ENCODE results near the gene LRRC25. TPM values are rescaled to one million over a fixed set of nuclear protein-coding genes. Genes with fewer than 3 reads are reported as not detected.
A peak's percentile ranks its signal among the peaks of the same experiment; 100 is the strongest.

The LRRC25 gene
- total and polyA plus RNA-seq, 2 donors (not counting 3 experiments of a cell fraction or from before 2014, with no cell fraction given) = not detected

DNA sequence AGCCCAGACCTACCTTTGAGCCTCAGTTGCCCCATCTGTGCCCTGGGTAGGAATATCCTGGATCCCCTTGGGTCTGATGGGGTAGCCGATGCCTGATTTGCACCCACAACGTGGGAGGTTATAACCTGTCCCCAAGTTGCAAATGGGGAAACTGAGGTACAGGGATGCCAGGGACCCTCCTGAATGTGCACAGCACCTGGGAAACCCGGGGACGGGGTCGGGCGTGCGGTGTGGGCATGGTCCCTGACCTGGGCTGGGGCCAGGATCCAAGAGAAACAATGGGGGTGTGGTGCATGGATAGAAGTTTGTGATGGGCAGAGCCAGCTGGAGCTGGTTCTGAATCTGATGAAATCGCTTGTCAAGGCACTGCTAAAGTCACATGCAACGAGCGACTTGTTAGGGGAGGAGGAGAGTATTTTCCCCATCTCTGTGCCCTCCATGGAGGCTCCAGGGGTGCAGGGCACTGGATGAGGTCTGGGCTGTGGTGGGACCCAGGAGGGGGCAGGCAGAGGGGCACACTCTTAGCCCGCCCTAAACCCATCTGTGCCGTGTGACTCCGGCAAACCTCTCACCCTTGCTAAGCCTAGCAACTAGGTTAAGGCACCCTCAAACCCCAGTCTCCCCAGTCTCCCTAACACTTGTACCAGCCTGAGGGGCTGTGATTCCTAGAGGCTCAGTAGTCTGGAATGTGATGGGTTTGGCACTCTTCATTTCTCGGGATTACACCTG, 10.7 kb downstream of the LRRC25 start:
- Histone ChIP-seq H2AFZ (ENCODE audit: low read depth, low read length) (no peak overlapping the region), H3K9ac (replicated peaks; ENCODE audit: extremely low read depth, insufficient read depth, low read length) (peak overlapping the region; percentile 91), H3K4me3 (replicated peaks in 1 of 3; ENCODE audit: insufficient read depth in 1 of 3, low read depth in 1 of 3, low read length in 3 of 3) (peak overlapping the region; percentile 71 to 97 (median 94)), H3K9me1 (replicated peaks; ENCODE audit: control insufficient read depth, extremely low read depth, insufficient read depth, low read length) (no peaks in the 10 kb centered on the region), H3K27ac (ENCODE audit: insufficient read depth, low read depth, low read length) (peak overlapping the region; percentile 69), H4K20me1 (replicated peaks; ENCODE audit: control insufficient read depth, extremely low read depth, insufficient read depth, low read length) (no peaks in the 10 kb centered on the region), H3K4me1 (ENCODE audit: control insufficient read depth, extremely low read depth, insufficient read depth, low read length) (peaks cover 15% of the 10 kb centered on the region), H3K36me3 (ENCODE audit: control insufficient read depth in 2 of 2, extremely low read depth in 1 of 2, insufficient read depth in 2 of 2, low read length in 2 of 2) (peaks cover 0 to 9% of the 10 kb centered on the region in 2 experiments), H3K79me2 (ENCODE audit: control insufficient read depth, insufficient read depth, low read length) (peaks cover 26% of the 10 kb centered on the region), H3K9me3 (replicated peaks; ENCODE audit: control insufficient read depth, insufficient read depth, low read length) (no peaks in the 10 kb centered on the region), H3K4me2 (ENCODE audit: insufficient read depth, low read length) (peak overlapping the region; percentile 92), H3K27me3 (ENCODE audit: control insufficient read depth in 2 of 2, insufficient read depth in 2 of 2, low read length in 2 of 2) (no peaks in the 10 kb centered on the region)
- dilution Hi-C loops (cut with MboI; ENCODE audit: extremely low pct_ligation_motif_present, low sequenced_read_pairs) = no loop called here
- ChIA-PET CTCF (interaction anchor here (1.0 to 9.4 kb wide), 19 partner anchors 14 to 111 kb away, joined by 3 to 115 read pairs (median 11); partner anchors contain the start of genes JUND and SSBP4), POLR2A (interaction anchor here (0.9 to 3.6 kb wide), 14 partner anchors 11 to 163 kb away, joined by 3 to 87 read pairs (median 8); partner anchors contain the start of genes JUND and SSBP4)
- FAIRE-seq (peak; percentile 43), DNase-seq (ENCODE audit: low read depth, low spot score) (no peak)
- no peak for TF ChIP-seq EZH2 (IDR thresholded peaks at IDR 0.05; ENCODE audit: borderline replicate concordance, low read depth, low read length, severe bottlenecking)
- TF ChIP-seq POLR2AphosphoS5 (IDR thresholded peaks at IDR 0.05; ENCODE audit: insufficient read depth, low read depth, low read length) = no peak
- no peak for TF ChIP-seq FOS (IDR thresholded peaks at IDR 0.05; ENCODE audit: borderline replicate concordance, insufficient read depth, low read length)
- no peak for TF ChIP-seq CTCF (IDR thresholded peaks at IDR 0.05; ENCODE audit: extremely low read depth in 1 of 2, insufficient read depth in 1 of 2, low read depth in 1 of 2, low read length in 2 of 2)
- TF ChIP-seq MAX (IDR thresholded peaks at IDR 0.05; ENCODE audit: insufficient read depth, insufficient read length) = no peak
- no peak for TF ChIP-seq POLR2A (IDR thresholded peaks at IDR 0.05; ENCODE audit: low read depth, low read length)
- no peak for TF ChIP-seq MYC (IDR thresholded peaks at IDR 0.05; ENCODE audit: low read depth, low read length)
- TF ChIP-seq JUN (IDR thresholded peaks at IDR 0.05; ENCODE audit: borderline replicate concordance, insufficient read depth, insufficient read length, low read depth) = no peak
- TF ChIP-seq GATA2 (IDR thresholded peaks at IDR 0.05; ENCODE audit: insufficient read depth, insufficient read length, low read depth, low read length) = no peak
- intact Hi-C loops (cut with micrococcal nuclease) = loop anchor here (1.0 to 2.0 kb wide), 4 partner anchors 12 to 37 kb away; no protein-coding TSS in a partner anchor
- BruUV-seq (replicated peaks) = no TSS peak

Data from endothelial cell of umbilical vein (primary cell).